Measurements from ENCODE around the gene MRGPRG.

The MRGPRG gene

DNA sequence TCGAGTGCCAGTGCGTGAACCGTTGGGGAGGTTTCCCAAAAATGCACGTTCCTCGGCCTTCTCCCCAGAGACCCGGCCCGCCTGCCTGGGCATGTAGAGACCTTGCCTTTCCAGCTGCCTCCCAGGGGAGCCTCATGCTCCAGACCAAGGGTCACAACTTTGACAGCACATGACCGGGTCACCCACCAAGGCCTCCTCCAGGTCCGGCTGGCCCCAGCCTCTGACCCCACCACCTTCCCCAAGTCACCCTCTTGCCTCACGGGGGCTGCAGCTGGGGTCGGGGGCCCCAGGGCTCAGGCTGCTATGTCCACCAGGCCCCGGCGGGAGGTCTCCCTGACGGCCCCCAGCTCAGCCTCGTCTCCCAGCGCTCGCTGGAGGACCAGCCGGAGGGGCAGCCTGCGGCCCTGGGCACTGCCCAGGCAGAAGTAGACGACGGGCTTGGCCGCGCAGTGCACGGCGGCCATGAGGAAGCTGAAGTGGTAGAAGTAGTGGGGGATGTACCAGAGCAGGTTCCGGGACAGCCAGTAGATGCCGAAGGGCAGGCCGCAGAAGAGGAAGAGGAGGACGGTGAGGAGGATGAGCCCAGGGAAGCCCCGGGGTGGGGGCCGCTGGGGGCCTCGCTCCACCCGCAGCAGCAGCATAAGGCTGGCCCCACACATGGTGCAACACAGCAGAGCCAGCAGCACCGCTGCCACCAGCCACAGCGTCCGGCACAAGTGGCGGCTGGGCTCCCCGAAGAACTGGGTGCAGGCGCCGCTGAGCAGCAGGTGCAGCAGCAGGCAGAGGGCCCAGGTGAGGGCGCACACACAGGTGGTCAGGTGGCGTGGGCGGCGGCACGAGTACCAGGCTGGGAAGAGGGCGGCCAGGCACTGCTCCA is 9.2 kb upstream of the MRGPRG start:
- no peak for DNase-seq (ENCODE audit: low read depth)
- TF ChIP-seq, protein P1, sequence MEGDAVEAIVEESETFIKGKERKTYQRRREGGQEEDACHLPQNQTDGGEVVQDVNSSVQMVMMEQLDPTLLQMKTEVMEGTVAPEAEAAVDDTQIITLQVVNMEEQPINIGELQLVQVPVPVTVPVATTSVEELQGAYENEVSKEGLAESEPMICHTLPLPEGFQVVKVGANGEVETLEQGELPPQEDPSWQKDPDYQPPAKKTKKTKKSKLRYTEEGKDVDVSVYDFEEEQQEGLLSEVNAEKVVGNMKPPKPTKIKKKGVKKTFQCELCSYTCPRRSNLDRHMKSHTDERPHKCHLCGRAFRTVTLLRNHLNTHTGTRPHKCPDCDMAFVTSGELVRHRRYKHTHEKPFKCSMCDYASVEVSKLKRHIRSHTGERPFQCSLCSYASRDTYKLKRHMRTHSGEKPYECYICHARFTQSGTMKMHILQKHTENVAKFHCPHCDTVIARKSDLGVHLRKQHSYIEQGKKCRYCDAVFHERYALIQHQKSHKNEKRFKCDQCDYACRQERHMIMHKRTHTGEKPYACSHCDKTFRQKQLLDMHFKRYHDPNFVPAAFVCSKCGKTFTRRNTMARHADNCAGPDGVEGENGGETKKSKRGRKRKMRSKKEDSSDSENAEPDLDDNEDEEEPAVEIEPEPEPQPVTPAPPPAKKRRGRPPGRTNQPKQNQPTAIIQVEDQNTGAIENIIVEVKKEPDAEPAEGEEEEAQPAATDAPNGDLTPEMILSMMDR (IDR thresholded peaks at IDR 0.05; ENCODE audit: control insufficient read depth, extremely low read depth, insufficient read depth): no peak
- no peak overlapping the region for H3K4me3 ChIP-seq (ENCODE audit: low read depth, low read length)

DNA sequence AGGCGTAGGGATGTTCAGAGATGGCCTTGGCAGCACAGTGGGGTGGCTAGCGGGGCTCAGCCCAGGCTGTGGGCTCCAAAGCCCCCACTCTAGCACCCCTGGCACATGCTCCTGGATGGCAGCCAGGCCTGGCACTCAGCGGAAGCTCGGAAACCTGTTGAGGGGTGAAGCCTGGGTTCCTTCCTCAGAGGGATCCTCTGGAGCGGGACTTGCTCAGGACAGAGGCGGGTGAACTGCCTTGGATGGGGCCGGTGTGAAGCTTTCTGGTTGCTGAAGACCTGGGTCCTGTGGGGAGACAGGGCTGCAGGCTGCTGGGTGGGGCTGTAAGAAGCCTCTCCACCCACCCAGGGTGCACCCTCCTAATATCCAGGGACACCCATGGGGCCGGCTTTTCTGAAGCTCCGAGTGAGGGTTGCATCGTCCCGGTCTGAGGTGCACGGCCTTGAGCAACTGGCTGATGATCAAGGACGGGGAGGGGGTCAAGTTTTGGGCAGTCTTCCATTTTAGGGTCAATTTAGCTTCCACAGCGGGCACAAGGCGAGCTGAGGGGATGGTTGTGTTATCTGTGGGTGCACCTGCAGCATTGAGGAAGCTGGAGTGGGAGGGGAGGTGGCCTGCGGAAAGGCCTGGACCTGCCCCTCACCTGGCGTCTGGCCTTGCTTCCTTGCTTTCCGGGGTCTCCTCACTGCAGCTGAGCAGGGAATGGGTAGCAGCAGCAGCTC is 8.4 kb upstream of the MRGPRG start:
- TF ChIP-seq, protein P1 (IDR thresholded peaks at IDR 0.05; ENCODE audit: control insufficient read depth, extremely low read depth, insufficient read depth): no peak
- no peak overlapping the region for H3K4me3 ChIP-seq (ENCODE audit: low read depth, low read length)
- DNase-seq (ENCODE audit: low read depth): no peak

DNA sequence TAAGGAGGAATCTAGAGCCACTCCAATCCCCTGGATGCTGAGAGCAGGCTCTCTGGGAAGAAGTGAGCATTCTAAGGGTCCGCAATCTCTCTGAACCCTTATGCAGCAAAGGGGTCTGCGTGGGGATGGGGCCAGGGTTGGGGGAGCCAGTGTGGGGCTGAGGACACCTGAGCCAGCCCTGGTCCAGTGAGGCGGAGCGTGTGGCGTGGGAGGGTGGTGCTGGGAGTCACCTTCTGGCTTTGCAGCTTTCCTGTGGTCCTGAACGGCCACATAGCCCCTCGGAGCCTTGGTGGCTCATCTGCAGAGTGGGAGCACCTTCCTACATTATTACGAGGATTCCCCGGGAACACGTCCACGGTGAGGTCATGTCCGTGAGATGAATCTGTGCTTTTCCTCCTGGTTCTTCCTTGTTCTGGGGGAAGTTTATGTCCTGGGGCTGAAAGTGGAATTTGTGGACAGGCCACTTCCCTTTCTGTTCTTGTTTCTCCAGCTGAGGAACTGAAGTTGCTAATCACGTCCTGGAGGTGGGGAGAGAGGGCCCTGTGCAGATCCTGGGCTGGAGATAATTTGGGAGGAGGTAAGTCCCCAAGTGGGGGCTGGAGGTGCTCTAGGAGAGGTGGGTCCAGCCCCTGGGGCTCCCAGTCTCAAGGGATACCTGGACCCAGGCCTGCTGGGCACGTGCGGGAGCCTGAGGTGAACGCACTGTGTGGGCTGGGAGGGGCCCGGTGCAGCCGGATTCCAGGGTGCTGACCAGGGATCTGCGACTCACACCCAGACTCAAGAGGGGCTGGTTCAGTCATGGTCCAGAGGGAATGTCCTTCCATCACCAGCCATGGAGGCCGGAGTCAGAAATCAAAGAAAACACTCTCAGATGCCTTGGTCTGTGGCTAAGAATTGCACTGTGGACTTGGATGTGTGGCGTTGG is 7.5 kb upstream of the MRGPRG start:
- H3K4me3 ChIP-seq (ENCODE audit: low read depth, low read length): no peak overlapping the region
- no peak for DNase-seq (ENCODE audit: low read depth)
- TF ChIP-seq, protein P1 (IDR thresholded peaks at IDR 0.05; ENCODE audit: control insufficient read depth, extremely low read depth, insufficient read depth): no peak

DNA sequence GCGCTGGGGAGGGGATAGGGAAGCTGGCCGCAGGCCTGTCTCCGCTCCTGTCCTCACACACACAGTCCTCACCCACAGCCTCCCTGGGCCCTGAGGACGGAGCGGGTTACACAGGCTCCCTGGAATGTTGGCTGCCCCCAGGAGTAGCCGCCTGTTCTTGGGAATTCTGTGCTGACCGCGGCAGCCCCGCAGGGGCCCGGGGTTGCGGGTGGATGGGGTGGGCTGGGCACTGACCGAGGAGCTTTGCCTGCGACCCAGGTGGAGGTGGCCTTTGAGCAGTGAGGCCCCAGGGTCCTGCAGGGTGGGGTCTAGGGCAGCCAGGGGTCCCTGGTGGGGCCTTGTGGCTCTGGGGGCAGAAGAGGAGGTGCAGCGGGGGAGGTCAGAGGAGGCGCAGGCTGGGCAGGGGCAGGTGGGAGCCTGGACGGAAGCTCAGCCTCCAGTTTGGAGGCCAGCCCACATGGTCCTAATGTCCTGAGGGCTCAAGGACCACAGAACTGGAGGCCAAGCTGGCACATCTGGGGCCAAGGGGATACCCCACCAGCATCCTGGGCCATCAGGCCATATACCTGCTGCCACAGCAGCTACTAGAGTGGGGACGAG is 6.6 kb upstream of the MRGPRG start:
- DNase-seq (ENCODE audit: low read depth): no peak
- H3K4me3 ChIP-seq (ENCODE audit: low read depth, low read length): no peak overlapping the region
- TF ChIP-seq, protein P1 (IDR thresholded peaks at IDR 0.05; ENCODE audit: control insufficient read depth, extremely low read depth, insufficient read depth): no peak

DNA sequence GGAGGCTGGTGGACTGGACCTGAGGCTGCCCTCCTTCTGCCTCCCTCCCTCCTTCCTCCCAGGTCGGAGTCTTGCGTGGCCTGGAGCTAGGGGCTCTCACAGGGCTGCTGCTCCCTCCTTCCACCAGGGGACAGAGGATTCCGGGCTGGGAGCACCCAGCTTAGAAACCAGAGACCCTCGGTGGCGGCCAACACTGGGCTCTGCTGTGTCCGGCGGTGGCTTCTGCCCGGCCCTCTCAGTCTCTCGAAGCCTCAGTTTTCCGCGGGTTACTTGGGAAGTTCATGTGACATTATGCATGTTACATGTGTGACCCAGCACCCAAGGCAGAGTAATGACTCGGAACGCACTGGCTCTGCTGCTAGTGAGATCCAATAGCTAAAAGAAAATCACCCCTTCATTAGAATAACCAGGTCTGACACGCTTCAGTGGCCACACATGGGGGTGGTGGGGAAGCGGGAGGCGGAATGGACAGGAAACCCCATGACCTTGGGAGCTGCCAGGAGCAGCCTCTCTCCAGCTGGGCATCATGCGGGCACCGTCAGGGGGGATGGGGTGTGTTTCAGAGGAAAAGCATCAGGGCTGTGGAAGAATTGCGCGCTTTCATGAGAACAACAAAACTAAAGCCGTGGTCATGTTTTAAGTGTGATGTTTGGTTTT is 5.9 kb upstream of the MRGPRG start:
- TF ChIP-seq, protein P1 (IDR thresholded peaks at IDR 0.05; ENCODE audit: control insufficient read depth, extremely low read depth, insufficient read depth): no peak
- DNase-seq (ENCODE audit: low read depth): no peak
- no peak overlapping the region for H3K4me3 ChIP-seq (ENCODE audit: low read depth, low read length)

DNA sequence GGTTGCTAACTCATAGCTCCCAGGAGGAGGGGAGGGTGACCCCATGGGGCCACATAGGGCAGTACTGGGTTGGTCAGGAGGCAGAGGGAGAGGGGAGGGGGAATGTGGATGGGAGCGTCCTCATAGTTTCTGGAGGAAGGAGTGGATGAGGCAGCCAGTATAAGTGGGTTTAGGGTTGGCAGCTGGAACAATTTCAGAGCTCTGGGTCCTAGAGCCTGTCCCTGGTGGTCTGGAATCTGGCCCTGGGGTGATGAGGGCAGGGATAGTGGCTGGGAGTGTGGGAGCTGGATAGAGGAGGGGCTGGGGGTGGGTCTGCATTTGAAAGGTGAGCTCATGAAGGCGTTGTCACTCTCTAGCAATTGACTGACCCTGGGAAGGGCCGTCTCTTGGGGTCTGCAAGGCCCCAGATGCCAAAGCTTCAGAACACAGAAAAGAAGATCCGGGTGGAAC is 5.3 kb upstream of the MRGPRG start:
- DNase-seq (ENCODE audit: low read depth): no peak
- H3K4me3 ChIP-seq (ENCODE audit: low read depth, low read length): no peak overlapping the region
- TF ChIP-seq, protein P1 (IDR thresholded peaks at IDR 0.05; ENCODE audit: control insufficient read depth, extremely low read depth, insufficient read depth): no peak
